Measurements from ENCODE around the gene TMEM117. TPM values are rescaled to one million over a fixed set of nuclear protein-coding genes. Genes with fewer than 3 reads are reported as not detected.

TMEM117 gene
- total and polyA plus RNA-seq, 10 of the 15 experiments (the other 5 are each of a cell fraction or from before 2014, with no cell fraction given): 3.1 to 8.2 (median 6.1) TPM

DNA sequence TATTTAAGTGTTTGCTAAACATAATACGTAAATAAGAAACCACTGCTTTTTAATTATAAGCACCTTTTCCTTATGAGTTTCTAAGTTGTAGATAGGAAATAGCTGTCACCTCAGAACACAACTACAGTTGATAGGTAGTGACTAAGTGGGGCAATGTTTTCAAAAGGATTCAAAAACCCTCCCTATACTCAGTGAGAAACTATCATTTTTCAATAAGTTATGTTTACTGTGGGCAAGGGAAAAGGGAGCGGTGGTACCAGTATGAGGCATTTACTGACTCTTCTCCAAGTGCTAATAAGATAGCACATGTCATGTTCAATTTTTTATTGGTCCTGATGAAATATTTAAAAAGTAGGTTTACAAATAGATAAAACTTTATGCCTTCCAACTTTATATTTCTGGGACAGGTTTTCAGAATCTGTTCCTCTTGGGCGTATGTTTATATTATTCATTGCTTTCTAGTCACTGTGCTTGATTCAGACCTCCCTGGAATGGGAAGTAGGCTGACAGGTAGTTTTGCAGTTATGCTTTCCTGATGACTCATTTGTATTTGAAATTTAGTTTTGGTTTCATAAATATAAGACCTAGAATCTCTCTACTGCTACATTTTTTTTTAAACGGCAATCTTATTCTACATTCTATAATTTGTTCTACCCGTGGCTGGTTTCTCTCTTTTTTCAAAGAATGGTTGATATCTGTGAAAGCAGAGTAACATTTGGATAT, 153.1 kb downstream of the TMEM117 start (continued):
- no peak for TF ChIP-seq REST (IDR thresholded peaks at IDR 0.05; ENCODE audit: low read depth, low read length)
- TF ChIP-seq E2F4 (IDR thresholded peaks at IDR 0.05; ENCODE audit: low read depth, low read length): no peak
- no peak for TF ChIP-seq EED (IDR thresholded peaks at IDR 0.05; ENCODE audit: low read depth)
- no peak for TF ChIP-seq TAF1 (IDR thresholded peaks at IDR 0.05; ENCODE audit: borderline replicate concordance, low read depth, low read length)
- no peak for TF ChIP-seq MYC (IDR thresholded peaks at IDR 0.05; ENCODE audit: insufficient read depth, insufficient read length, insufficient replicate concordance, low read length, severe bottlenecking)
- TF ChIP-seq CREM (IDR thresholded peaks at IDR 0.05; ENCODE audit: low read depth): no peak
- peak; percentile 43 to 50; a peak in 3 of 4 replicates for TF ChIP-seq IKZF2 (IDR thresholded peaks at IDR 0.05)
- TF ChIP-seq SP1 (IDR thresholded peaks at IDR 0.05; ENCODE audit: low read depth, low read length): no peak
- 0 out of 2 replicates have a peak, but pooled peaks have one; percentile 18 for TF ChIP-seq DPF2 (IDR thresholded peaks at IDR 0.05)
- no peak for TF ChIP-seq IRF4 (IDR thresholded peaks at IDR 0.05; ENCODE audit: low read depth, low read length)
- TF ChIP-seq, protein P1, sequence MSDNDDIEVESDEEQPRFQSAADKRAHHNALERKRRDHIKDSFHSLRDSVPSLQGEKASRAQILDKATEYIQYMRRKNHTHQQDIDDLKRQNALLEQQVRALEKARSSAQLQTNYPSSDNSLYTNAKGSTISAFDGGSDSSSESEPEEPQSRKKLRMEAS (IDR thresholded peaks at IDR 0.05; ENCODE audit: low read depth, low read length): no peak
- TF ChIP-seq LARP7 (IDR thresholded peaks at IDR 0.05): no peak
- no peak for TF ChIP-seq ZSCAN29 (IDR thresholded peaks at IDR 0.05)
- TF ChIP-seq BCL11A (IDR thresholded peaks at IDR 0.05; ENCODE audit: low read depth, low read length): no peak
- TF ChIP-seq, protein P2, sequence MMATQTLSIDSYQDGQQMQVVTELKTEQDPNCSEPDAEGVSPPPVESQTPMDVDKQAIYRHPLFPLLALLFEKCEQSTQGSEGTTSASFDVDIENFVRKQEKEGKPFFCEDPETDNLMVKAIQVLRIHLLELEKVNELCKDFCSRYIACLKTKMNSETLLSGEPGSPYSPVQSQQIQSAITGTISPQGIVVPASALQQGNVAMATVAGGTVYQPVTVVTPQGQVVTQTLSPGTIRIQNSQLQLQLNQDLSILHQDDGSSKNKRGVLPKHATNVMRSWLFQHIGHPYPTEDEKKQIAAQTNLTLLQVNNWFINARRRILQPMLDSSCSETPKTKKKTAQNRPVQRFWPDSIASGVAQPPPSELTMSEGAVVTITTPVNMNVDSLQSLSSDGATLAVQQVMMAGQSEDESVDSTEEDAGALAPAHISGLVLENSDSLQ (IDR thresholded peaks at IDR 0.05): 0 out of 2 replicates have a peak, but pooled peaks have one; percentile 14
- no peak for TF ChIP-seq SUPT20H (IDR thresholded peaks at IDR 0.05; ENCODE audit: borderline replicate concordance, control insufficient read depth, low read depth, low read length)
- 0 out of 4 replicates have a peak, but pooled peaks of 1 of the 2 experiments have one; percentile 24 for TF ChIP-seq EP300 (IDR thresholded peaks at IDR 0.05; ENCODE audit: borderline replicate concordance in 1 of 2, control insufficient read depth in 1 of 2, low read depth in 2 of 2, low read length in 2 of 2)
- TF ChIP-seq, protein P3, sequence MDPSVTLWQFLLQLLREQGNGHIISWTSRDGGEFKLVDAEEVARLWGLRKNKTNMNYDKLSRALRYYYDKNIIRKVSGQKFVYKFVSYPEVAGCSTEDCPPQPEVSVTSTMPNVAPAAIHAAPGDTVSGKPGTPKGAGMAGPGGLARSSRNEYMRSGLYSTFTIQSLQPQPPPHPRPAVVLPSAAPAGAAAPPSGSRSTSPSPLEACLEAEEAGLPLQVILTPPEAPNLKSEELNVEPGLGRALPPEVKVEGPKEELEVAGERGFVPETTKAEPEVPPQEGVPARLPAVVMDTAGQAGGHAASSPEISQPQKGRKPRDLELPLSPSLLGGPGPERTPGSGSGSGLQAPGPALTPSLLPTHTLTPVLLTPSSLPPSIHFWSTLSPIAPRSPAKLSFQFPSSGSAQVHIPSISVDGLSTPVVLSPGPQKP (IDR thresholded peaks at IDR 0.05; ENCODE audit: low read depth, low read length): no peak
